A673 (cell line): ENCODE data around the gene PUM1. TPM values are rescaled to one million over a fixed set of nuclear protein-coding genes. Genes with fewer than 3 reads are reported as not detected.

ENCODE experiments used
- BruUV-seq: library from RNA; stranded (reverse); fragments of 400-500 nt; replicated peaks from 2 replicates; lab custom pipeline; 2021; lab: Mats Ljungman, UMichigan
- CTCF ChIA-PET: fragments of 300-600 bp; sonication (Branson Sonifier 250); formaldehyde crosslinking; loops from one replicate; lab custom pipeline; 2022; ENCODE audit warnings: antibody characterized with exemption; lab: Charles Lee
- POLR2A ChIA-PET: fragments of 300-600 bp; sonication (Branson Sonifier 250); formaldehyde crosslinking; loops from one replicate; lab custom pipeline; 2022; ENCODE audit warnings: antibody characterized with exemption; ENCODE audit not compliant: low non-redundant PET; lab: Charles Lee
- DNase-seq: peaks from one replicate; pipeline ENCODE4 v3.0.0-alpha.2; 2015; ENCODE audit warnings: low spot score
- H3K27ac ChIP-seq: fragments of 200-600 bp; sonication (generic); 2 replicates; pipeline ENCODE4 v1.5.1; 2016; ENCODE audit warnings: mixed run types, low read depth, mild to moderate bottlenecking, mixed read lengths, antibody characterized with exemption, low read length; ENCODE audit not compliant: poor library complexity, severe bottlenecking
- H3K27me3 ChIP-seq: fragments of 200-600 bp; sonication (generic); replicated peaks from 2 replicates; pipeline ENCODE4 v1.6.1; 2017; ENCODE audit warnings: mixed run types, low read depth, mild to moderate bottlenecking, mixed read lengths, antibody characterized with exemption, low read length; ENCODE audit not compliant: insufficient read depth, poor library complexity
- H3K36me3 ChIP-seq: fragments of 200-600 bp; sonication (generic); 2 replicates; pipeline ENCODE4 v1.6.1; 2016; ENCODE audit warnings: mixed run types, mild to moderate bottlenecking, mixed read lengths, antibody characterized with exemption, low read length; ENCODE audit not compliant: insufficient read depth, poor library complexity, severe bottlenecking
- H3K4me1 ChIP-seq: fragments of 200-600 bp; sonication (generic); 2 replicates; pipeline ENCODE4 v1.6.1; 2017; ENCODE audit warnings: mixed run types, mild to moderate bottlenecking, mixed read lengths, antibody characterized with exemption, low read length; ENCODE audit not compliant: insufficient read depth, poor library complexity, severe bottlenecking
- H3K4me3 ChIP-seq: fragments of 200-600 bp; sonication (generic); 2 replicates; pipeline ENCODE4 v1.5.1; 2016; ENCODE audit warnings: low read depth, mixed run types, mild to moderate bottlenecking, mixed read lengths, low read length; ENCODE audit not compliant: poor library complexity, severe bottlenecking
- H3K9me3 ChIP-seq: fragments of 200-600 bp; sonication (generic); 2 replicates; pipeline ENCODE4 v1.6.1; 2016; ENCODE audit warnings: mixed run types, low read depth, mild to moderate bottlenecking, mixed read lengths, antibody characterized with exemption, low read length; ENCODE audit not compliant: poor library complexity, severe bottlenecking
- CTCF ChIP-seq: fragments of 300-800, 200-600 bp; sonication (generic); conservative IDR thresholded peaks from 2 replicates; pipeline ENCODE4 v1.5.1; 2017; ENCODE audit warnings: low read depth, mild to moderate bottlenecking, antibody characterized with exemption, low read length, moderate library complexity, mixed read lengths
- EZH2 ChIP-seq: fragments of 200-600 bp; sonication (generic); IDR thresholded peaks from 2 replicates; pipeline ENCODE4 v1.6.1; 2017; ENCODE audit warnings: borderline replicate concordance, low read depth, mild to moderate bottlenecking, mixed read lengths, antibody characterized with exemption, low read length; ENCODE audit not compliant: poor library complexity, severe bottlenecking
- intact Hi-C: fragments of 100-400 bp; cut with micrococcal nuclease; formaldehyde crosslinking; loops from one replicate; pipeline ENCODE4 v1.10.0; 2022; ENCODE audit not compliant: unreplicated experiment
- total RNA-seq: library from RNA; stranded (reverse); gene quantifications from 2 replicates; pipeline ENCODE4 v1.2.3, GENCODE V29; 2021

PUM1 gene
- total RNA-seq, 1 experiment from 2014 or later, result 138 TPM

- H3K27me3 ChIP-seq, result no peaks in the 10 kb centered on the region
- TF ChIP-seq EZH2, result no peak
- TF ChIP-seq CTCF, result no peak
- ChIA-PET POLR2A (no interaction called here), CTCF (no interaction called here)
- no peak overlapping the region for H3K4me3 ChIP-seq
- intact Hi-C loops, result no loop called here
- H3K36me3 ChIP-seq, result peaks cover 20% of the 10 kb centered on the region
- no TSS peak for BruUV-seq
- H3K27ac ChIP-seq, result peak overlapping the region; percentile 29
- no peak for DNase-seq
- peaks cover 5% of the 10 kb centered on the region for H3K4me1 ChIP-seq
- no peaks in the 10 kb centered on the region for H3K9me3 ChIP-seq
These were observed 36.5 kb downstream of the PUM1 start for GRCh38 chr1:31029026-31029425.

GRCh38 chr1:31027693-31028526 is 37.6 kb downstream of the PUM1 start:
- Histone ChIP-seq H3K4me3 (no peak overlapping the region), H3K9me3 (no peaks in the 10 kb centered on the region), H3K27me3 (no peaks in the 10 kb centered on the region), H3K27ac (peak overlapping the region; percentile 14), H3K4me1 (peaks cover 5% of the 10 kb centered on the region), H3K36me3 (peaks cover 16% of the 10 kb centered on the region)
- intact Hi-C loops, result no loop called here
- TF ChIP-seq EZH2 (no peak), CTCF (no peak)
- no peak for DNase-seq
- no TSS peak for BruUV-seq
- POLR2A ChIA-PET, result no interaction called here
- CTCF ChIA-PET, result no interaction called here

- Histone ChIP-seq H3K27ac (no peak overlapping the region), H3K27me3 (no peaks in the 10 kb centered on the region), H3K9me3 (no peaks in the 10 kb centered on the region), H3K4me1 (peaks cover 16% of the 10 kb centered on the region), H3K36me3 (peaks cover 8% of the 10 kb centered on the region), H3K4me3 (no peak overlapping the region)
- DNase-seq, result no peak
- ChIA-PET POLR2A (interaction anchor here (0.6 kb wide), 1 partner anchor 20 kb away, joined by 6 read pairs; no protein-coding TSS in a partner anchor), CTCF (no interaction called here)
- intact Hi-C loops, result no loop called here
- BruUV-seq, result no TSS peak
- TF ChIP-seq EZH2, result no peak
- TF ChIP-seq CTCF, result no peak
These were observed 43.3 kb downstream of the PUM1 start for GRCh38 chr1:31022259-31022658.
